ENCODE data around the gene SLC35E4. TPM values are rescaled to one million over a fixed set of nuclear protein-coding genes. Genes with fewer than 3 reads are reported as not detected.
"Not testable (repeated sequence)": the region's sequence is repeated elsewhere in the genome, so short reads cannot be mapped to it uniquely, and the experiment has no call there.

Gene SLC35E4
- total RNA-seq = 8.2 and 9.3 TPM in 2 replicates

GRCh38 chr22:30635273-30636225 lies at the start of gene SLC35E4:
Gene SLC35E4 (plus strand): TSS chr22:30635781. CDS start chr22:30636451, 670 bp downstream.
- peak; percentile 33 for TF ChIP-seq CTCF (IDR thresholded peaks at IDR 0.05; ENCODE audit: insufficient read depth, low read depth, low read length)
- peak; percentile 90 for DNase-seq (ENCODE audit: low read depth)
- H3K4me3 ChIP-seq (ENCODE audit: low read depth, low read length) = peak within 1 kb of the TSS; percentile 65

GRCh38 chr22:30586414-30586813 lies 49.2 kb upstream of the SLC35E4 start:
- no peak for DNase-seq (ENCODE audit: low read depth)
- no peak for TF ChIP-seq CTCF (IDR thresholded peaks at IDR 0.05; ENCODE audit: insufficient read depth, low read depth, low read length)
- H3K4me3 ChIP-seq (ENCODE audit: low read depth, low read length) = no peak overlapping the region

- peak overlapping the region; percentile 96 for H3K4me3 ChIP-seq (ENCODE audit: low read depth, low read length)
- no peak for TF ChIP-seq CTCF (IDR thresholded peaks at IDR 0.05; ENCODE audit: insufficient read depth, low read depth, low read length)
- peak; percentile 38 for DNase-seq (ENCODE audit: low read depth)
These were observed 44.4 kb upstream of the SLC35E4 start for GRCh38 chr22:30591191-30591587.

- DNase-seq (ENCODE audit: low read depth) = peak; percentile 99
- no peak for TF ChIP-seq CTCF (IDR thresholded peaks at IDR 0.05; ENCODE audit: insufficient read depth, low read depth, low read length)
- peak within 1 kb of the TSS; percentile 96 for H3K4me3 ChIP-seq (ENCODE audit: low read depth, low read length)
These were observed 43.8 kb upstream of the SLC35E4 start, which contains the start of gene PES1 for GRCh38 chr22:30591588-30592359. Gene PES1 (minus strand): TSS chr22:30591910. CDS start chr22:30591833, 77 bp downstream.

GRCh38 chr22:30592360-30592713 lies 43.2 kb upstream of the SLC35E4 start:
- H3K4me3 ChIP-seq (ENCODE audit: low read depth, low read length) = peak overlapping the region; percentile 39
- not testable (repeated sequence) for DNase-seq (ENCODE audit: low read depth)

GRCh38 chr22:30596199-30596598 lies 39.4 kb upstream of the SLC35E4 start:
- DNase-seq (ENCODE audit: low read depth) = no peak
- no peak for TF ChIP-seq CTCF (IDR thresholded peaks at IDR 0.05; ENCODE audit: insufficient read depth, low read depth, low read length)
- H3K4me3 ChIP-seq (ENCODE audit: low read depth, low read length) = no peak overlapping the region

GRCh38 chr22:30596886-30597285 lies 38.7 kb upstream of the SLC35E4 start:
- no peak for DNase-seq (ENCODE audit: low read depth)
- no peak for TF ChIP-seq CTCF (IDR thresholded peaks at IDR 0.05; ENCODE audit: insufficient read depth, low read depth, low read length)
- H3K4me3 ChIP-seq (ENCODE audit: low read depth, low read length) = no peak overlapping the region

All from fibroblast of villous mesenchyme (primary cell).